Hematopoietic multipotent progenitor cell treated with erythropoietin and hydrocortisone succinate and interleukin-3 and kit ligand, for 8 days (in vitro differentiated cells): Measurements from ENCODE around the gene SULT4A1.

Experiments used
- DNase-seq: peaks from one replicate; pipeline ENCODE4 v3.0.0-alpha.2; 2015

SULT4A1 gene

DNA sequence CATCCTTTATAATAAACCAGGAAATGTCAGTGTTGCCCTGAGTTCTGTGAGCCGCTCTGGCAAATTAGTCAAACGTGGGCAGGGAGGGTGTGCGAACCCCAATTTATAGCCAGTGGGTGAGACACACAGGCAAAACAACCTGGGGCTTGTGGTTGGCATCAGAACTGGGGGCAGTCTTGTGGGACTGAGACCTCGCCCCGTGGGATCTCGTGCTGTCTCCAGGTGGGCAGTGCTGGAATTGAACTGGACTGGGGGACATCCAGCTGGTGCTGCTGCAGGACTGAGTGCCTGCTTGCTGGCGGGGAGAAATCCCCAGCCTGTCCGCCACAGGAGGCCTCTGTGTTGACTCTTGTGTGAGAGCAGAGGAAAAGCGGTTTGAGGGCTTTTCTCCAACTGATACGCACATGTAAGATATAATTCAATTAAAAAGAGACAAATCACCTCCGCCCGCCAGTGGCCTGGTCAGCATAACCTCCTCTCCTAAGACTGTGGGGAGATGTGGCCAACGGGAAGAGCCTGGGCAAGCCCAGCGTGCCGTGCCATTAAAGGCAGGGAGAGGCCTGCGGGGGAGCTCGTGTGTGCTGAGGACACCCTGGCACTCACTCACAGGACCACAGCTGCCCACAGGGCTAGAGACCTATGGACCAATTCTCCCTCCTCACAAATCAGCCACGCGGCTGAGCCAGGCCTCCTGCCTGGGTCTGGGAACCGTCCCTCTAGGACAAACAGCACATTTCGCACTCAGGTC is 18.4 kb downstream of the SULT4A1 start:
- DNase-seq: no peak

DNA sequence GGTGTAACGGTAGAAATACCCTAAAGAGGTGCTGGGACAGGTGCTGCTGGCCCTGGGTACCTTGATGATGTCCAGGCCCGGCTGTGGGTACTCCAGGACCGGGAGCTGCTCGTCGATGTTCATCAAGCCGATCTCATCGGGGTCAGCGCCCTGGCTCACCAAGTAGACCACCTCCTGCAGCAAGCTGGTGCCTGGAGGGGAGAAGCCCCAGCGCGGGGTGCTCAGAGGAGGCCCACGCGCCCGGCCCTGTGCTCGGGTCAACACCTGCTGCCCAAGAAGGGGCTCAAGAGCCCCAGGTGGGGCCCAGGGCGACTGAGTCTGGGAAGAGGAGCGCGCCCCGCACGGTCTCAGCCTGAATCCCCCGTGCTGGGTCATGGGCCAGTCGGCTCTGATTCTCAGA is 20.6 kb downstream of the SULT4A1 start:
- no peak for DNase-seq

DNA sequence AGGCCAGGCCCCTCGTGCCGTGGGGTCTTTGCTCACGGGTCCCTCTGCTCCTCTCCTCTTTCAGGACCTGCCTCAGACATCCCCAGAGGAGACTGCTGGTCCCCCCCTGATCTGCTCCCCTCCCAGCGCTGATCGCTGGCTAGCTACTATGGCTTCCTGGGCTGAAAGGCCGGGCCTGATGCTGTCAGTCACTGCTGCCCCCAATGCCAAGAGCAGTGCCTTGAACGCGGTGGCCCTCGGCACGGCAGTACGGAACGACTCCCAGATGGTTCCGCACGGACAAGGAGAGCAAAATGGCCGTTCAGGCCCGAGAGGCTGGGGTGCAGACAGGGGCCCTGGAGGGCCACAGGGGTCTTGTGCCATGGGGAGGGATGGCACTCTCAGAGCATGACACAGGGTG is 21.5 kb downstream of the SULT4A1 start:
- DNase-seq: no peak

DNA sequence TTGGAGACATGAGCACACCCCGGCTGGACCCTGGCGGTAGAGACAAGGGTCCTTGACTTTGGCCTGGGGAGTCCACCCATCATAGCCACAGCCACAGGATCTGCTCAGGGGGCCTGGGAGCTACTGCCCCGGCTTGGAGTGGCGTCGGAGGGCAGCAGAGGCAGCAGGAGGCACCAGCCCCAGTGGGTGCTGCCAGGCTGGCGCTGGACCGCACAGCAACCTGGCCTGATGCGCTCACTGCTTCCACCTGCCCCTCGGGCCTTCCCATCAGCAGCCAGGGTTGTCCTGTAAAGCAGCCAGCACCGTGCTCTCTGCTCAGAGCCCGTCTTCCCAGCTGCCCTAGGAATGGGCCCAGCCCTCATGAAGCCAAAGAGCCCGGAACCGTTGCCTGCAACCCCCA is 21.9 kb downstream of the SULT4A1 start:
- DNase-seq: no peak

DNA sequence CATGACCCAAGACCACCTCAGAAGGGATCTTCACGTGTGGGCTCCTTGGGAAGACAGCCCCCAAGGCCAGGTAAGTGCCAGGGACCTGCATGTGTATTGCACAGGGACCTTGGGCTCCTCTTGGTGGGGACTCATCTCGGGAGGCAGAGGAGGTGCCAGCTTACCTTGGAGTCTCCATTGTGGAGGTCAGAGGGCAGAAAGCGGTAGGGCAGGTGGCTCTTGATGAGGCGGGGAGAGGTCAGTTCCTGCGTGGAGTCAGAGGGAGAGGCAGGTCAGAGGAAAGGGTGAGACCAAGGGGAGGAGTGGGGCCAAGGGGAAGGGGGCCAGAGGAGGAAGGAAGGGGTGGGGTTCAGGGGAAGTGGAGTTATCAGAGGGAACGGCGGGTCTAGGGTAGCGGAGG is 22.5 kb downstream of the SULT4A1 start:
- no peak for DNase-seq

DNA sequence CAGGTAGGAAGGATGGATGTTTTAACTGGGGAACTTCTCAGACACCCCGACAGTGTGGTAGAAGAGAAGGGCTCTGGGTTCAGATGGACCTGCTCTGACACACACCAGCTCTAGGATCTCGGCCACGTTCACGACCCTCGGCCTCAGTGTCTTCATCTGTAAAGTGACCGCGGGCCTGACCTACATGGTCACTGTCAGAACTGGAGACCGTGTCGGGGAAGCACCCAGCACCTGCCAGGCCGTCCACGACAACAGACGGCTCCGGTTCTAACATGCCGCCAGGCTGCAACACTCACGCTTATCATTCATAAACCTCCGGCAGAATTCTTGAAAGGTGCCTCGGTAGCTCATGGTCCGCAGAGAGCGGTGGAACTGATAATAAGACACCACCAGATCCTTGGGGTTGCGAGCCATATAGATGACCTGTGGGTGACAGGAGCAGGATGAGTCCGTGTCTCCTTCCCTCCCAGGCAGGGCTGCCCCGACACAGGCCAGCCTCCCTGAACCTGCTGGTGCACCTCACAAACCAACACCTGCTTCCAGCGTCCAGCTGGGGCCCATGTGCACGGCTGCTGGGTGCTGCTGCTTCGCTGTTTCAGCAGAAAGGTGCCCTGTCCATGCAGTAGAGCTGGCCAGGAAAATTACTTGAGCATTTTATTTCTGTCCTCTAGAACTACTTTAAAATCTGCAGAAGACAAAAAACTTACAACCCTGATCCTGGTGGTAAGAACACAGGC is 23.6 kb downstream of the SULT4A1 start:
- no peak for DNase-seq

DNA sequence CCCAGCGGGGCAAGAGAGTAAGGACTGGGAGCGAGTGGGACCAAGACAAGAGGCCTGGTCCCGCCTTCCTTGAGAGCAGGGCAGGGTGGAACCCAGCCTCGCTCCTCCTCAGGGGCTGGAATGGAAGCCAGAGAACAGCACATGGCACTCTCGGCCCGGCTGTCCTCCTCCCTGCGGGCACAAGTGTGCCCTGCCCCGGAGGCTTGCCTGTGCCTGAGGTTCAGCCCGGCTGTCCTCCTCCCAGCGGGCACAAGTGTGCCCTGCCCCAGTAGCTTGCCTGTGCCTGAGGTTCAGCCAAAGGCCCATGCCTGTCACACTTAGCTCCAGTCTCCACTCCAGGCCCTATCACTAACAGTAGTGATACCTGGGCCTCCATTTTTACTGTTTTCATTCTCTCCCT is 24.2 kb downstream of the SULT4A1 start:
- DNase-seq: no peak

DNA sequence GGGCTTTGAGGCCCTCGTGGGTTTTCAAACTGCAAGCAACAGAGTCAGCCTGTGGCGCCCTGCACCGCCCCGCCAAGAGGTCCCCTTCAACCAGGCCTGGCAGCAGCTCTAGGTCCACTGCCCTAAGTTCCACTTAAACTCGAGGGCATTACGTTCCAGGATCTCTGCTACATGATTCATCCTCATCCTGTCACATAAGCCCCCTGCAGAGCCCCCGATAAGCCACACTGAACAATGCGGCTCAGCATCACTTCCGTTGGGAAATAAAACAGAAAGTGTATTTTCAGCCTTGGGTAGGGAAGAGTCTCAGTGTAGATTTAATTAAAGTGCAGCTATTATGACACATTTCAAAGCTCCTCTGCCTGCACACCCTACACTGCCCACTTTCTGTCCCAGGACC is 24.6 kb downstream of the SULT4A1 start:
- no peak for DNase-seq

DNA sequence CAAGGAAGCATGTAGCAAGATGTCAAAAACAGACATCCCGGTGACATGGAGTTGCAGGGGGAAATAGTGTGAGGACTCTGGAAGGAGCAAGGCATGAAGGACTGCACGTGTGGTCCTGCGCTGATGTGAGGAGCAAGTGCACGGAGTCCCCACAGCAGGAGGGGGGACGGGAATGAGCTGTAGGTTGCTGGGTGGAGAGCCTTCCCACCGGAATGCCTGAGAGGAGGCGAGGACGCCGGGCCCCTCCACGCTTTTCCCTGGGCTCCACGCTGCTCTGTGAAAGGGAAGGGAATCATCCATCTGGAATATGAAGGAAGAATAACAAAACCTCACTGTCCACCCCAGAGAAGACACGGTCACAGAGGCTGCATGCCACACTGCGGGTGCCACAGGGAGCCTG is 26.6 kb downstream of the SULT4A1 start:
- no peak for DNase-seq

DNA sequence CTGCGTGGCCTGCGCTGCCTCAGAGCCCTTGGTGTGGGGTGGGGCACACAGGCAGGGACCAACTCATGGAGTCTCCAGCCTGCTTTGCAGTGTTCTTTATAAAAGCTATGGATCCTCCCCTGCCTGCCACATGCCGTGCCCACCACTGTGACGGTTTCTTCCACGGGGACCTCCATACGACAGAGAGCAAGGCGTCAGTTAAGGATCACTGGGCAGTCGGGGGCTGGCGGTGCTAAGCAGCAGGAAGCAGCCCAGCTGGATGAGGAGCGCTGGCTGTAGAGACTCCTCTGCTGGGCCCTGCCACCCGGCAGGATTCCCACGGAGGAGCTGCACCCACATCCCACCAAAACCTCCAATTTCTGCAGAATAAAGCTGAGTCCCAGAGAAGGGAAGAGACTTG is 27.1 kb downstream of the SULT4A1 start:
- DNase-seq: no peak

DNA sequence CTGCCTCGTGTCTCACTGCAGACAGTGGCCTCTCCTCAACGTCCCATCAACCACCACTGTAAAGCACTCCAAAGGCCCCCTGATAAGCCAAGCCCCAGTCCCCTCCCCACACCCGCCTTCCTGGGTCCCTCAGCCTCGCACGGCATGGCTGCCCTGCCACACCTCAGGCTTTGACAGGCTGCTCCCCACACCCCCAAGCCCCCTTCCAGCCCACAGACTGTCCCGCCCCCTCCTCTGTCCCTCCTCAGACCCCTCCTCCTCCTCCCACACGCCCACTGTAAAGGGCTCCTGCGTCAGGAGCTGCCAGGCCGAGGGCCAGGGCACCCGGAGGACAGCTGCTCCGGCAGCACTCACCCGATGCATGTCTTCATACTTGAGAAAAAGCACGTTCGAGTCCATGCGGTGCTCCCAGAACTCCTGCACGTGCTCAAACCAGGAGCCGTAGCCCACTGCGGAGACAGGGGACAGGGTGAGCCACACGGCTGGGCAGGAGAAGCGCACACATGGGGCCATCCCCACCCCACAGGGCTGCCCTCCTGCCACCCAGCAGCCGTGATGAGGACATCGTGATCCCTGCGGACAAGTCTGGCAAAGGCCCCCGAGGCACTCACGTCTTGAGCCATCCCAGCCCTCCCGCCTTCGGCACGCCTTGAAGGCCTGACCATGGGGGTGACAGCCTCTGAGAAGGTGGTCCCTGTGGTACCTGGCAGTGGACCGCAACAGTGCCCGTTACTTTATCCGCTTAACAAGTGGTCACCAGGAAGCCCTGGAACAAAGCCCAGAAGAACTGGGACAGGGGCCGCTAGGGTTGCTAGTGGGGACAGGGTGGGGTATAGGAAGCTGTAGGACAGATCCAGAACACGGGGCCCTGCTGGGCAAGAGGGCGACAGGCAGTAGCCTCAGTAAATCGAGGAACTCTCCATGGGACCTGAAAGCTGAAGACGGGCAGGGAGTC is 28.8 kb downstream of the SULT4A1 start:
- DNase-seq: no peak

DNA sequence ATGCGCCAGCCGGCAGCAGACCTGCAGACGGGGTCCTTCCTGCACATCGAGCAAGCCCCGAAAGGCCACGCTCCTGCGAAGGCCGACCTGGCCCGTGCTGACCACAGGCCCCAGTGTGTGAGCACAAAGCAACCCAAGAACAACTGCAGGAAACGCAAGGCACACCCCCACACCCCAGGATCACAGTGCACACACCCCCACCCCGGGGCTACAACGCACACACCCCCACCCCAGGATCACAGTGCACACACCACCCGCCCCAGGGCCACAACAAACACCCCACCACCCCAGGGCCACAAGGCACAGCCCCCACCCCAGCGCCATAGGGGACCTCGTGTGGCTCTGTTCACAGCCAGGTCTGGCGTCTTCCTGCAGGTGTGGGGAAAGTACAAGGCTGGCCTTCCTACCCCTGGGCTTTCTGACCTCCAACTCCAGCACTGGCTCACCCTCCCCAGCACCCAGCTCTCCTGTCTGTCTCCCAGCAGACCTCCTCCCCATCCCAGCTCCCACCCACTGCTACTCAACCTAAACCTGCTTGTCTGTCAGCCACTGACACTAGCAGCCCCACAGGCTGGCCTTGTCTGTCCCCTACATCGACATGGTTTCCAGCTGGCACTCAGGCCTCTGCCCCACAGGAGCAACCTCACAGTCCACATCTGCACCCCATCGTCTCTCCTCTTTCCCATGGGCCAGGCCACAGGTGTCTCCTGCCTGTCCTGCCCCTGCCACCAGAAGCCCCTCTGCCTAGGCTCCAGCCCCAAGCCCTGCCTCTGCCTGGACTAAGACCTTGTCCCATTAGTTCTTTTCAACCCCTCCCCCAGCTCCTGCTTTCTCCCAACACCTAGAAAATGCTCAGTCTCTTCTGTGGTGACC is 29.7 kb downstream of the SULT4A1 start:
- DNase-seq: no peak

DNA sequence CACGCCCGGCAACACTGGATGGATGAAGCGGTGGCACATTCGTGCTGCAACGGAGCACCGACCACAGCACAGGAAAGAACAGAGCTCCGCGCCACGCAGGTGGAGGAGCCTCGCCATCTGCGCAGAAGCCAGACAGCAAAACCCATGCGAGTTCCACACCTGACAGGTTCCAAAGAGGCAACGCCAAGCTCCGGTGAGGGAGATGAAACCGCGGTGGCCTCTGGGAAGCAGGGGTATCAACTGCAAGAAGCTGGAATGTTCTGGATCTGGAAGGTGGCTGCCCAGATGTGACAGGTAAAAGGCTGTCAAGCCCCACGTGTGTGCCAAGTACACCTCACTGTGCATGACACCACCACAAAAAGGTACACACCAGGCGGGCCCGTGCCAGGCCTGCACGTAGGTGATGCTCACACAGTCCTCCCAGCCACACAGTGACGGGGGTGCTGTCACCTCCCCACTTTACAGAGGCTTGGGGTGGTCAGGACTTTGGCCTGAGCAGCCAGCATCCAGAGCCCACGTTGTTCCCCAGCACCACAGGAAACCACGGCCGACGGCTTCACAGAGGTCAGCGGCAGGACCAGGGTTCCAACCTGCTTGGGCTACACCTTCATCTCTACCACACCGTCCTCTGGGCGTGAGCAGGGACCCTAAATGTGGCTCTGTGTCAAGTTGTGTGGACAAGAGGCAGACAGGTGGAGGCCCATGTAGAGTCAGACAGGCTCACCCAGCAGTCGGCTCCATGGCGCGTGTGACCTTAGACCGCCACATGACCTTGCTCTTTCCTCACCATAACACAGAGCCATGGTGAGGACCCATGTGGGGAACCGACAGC is 30.5 kb downstream of the SULT4A1 start:
- DNase-seq: no peak

DNA sequence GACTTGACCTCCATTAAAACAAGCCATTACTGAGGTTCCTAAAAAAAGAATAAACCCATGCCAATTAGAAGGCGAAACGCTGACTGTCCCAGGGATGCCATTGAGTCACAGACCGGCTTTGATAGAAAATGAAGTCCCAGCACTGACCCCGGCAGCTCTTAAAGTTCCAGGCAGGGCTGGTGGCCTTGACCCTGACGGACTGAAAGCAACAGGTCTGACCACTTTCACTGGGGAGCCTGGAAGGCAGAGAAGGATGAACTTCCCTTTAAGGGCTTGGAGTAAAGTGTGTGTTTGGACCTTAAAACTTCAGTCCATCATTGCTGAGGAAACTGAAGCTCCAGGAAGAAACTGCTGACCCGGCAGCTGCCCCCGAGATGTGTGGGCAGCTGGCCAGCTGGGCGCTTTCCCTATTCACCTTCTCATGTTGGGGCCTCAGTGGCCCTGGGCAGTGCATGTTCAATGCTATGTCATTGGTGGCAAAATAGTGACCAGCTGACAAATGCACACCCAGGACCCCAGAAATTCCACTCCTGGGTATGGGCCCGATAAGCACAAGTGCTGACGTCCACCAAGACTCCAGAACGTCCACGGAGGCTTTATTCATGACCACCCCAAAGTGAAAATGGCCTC is 31.3 kb downstream of the SULT4A1 start:
- DNase-seq: no peak

DNA sequence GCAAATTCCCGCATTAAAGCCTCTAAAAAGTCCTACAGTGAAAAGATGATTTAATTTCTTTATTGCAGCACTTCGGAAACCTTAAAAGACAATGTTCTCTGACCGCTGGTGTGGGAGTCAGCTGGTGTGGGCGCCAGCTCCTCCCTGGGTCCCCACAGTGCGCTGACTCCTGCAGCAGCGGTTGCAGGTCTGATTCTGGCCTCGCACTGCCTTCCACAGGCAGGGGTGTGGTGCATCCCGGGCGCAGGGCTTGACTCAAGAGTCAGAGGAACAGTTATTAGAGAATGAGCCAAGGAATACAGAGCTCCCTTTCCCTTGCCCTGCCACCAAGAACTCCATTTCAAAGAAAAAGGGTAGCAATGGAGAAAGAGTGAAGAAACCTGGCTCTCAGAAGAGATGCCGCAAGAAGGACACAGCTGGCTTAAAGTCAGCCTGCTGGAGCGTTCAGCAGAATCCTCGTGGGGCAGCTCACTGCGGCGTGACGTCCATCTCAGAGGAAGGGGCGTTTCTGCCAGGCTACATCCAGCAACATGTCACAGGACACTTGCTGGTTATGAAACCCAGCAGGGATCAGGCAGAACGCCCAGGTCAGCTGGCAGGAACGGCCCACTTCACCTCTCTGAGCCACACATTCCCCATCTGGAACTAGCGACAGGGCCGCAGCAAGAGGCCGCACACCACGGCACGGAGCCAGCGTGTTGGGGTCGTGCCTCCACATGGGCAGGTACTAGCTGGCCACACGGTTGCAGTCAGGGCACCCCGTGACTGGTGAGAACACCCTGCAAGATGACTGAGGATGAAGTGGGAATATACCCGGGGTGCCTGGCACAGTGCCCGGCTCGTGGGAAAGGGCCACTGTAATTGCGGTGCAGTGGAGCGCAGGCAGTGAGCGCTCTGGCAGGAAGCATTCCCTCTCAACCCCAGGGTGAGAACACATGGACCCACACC is 32.1 kb downstream of the SULT4A1 start:
- no peak for DNase-seq

DNA sequence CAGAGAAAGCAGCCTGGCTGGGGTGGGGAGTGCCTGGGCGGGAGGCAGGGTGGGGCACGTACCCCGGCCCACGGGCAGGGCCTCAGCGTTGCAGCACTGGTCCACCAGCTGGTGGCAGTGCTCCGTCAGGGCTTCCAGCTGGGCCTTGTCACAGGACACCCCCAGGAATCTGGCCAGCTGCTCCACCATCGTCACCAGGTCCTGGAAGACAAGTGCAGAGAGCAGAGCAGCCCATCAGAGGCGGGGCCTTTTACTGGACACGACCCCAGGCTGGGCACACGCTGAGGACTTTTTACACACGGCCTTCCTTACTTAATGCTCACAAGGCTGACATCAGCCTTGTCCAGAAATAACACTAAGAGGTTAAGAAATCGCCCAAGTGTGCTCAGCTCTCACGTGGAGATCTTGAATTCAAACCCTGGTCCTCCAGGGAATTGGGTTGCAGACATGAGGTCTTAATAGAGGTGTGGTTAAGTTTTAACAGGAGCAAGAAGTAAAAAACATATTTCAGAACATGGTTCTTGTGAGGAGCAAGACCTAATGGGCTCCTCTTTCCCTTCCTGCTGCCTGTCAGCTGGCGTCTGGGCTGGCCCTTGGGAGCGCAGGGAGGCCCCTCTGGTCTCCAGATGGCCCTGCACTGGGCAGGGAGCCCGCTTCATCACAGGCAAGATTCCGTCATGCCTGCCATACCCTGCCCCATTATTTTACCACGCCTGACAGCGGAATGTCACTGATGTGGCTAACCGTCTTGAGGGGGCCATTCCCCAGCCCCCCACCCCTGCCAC is 33.1 kb downstream of the SULT4A1 start:
- DNase-seq: no peak

DNA sequence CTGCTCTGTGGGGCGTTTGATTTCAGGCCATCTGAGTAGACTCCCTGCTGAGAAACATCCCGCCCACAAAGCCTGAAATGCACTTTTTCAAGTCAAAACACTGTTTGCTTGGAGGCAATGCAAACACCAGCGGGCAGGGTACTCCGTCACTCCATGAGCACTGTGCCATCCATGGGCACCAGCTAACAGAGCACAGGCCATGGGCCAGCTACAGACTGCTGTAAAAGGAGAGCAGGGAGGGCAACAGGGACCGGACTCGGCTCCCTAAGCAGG is 33.7 kb downstream of the SULT4A1 start:
- DNase-seq: no peak

DNA sequence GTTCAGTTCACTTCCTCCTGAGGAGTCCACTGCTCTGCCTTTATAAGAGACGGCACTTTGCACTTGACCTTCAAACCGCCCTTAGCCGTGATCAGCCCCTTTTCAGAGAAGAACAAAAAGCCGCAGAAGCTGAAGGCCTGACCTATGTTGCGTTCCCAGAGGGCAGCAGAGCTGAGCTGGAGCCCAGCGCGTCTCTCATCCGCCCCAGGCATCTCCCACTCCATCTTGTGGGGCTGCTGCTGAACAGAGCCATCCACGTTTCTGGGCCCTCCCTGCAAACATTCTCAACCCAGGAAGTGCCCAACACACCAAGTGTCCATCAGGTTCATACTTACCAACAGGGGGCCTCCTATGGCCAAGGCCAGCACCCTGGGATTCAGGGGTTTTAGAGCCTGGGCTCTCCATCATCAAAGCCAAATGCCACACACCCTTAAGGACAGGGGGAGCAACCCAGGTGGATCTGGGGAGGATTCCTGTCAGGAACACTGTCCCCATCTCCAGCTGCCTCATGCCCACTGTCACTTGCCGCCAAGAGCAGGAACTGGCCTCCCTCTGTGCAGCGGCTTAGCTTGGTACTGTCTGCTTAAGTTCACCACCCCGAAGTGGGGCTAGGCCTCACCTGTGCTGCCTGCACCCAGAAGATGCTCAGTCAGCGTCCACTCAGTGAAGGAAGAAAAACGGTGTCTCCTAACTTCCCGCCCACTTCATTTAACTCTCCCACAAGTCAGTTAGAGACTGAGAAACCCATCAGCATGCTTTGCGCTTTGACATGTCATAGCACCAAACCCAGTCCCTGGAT is 34.2 kb downstream of the SULT4A1 start:
- peak; percentile 3 for DNase-seq
